BJ (cell line): ENCODE results near the gene ACACB. TPM values are rescaled to one million over a fixed set of nuclear protein-coding genes. Genes with fewer than 3 reads are reported as not detected.

Experiments used
- CTCF ChIA-PET: fragments of 350-600 bp; formaldehyde crosslinking; extraction: SDS; loops from one replicate; lab custom pipeline; 2021; ENCODE audit warnings: antibody characterized with exemption, inconsistent platforms; lab: Yijun Ruan, JAX
- POLR2A ChIA-PET: fragments of 300-600 bp; sonication (Branson Sonifier 250); formaldehyde crosslinking; extraction: SDS; loops from one replicate; lab custom pipeline; 2021; ENCODE audit warnings: antibody characterized with exemption; lab: Charles Lee
- DNase-seq: peaks from one replicate; pipeline ENCODE4 v3.0.0-alpha.2; 2011; ENCODE audit warnings: low read depth
- H3K27me3 ChIP-seq: 2 replicates; pipeline ENCODE4 v1.6.0; 2011; ENCODE audit warnings: low read length; ENCODE audit not compliant: control insufficient read depth, insufficient read depth
- H3K36me3 ChIP-seq: 2 replicates; pipeline ENCODE4 v1.5.1; 2011; ENCODE audit warnings: low read length; ENCODE audit not compliant: control insufficient read depth, insufficient read depth
- H3K4me3 ChIP-seq: 2 replicates; pipeline ENCODE4 v1.5.1; 2011; ENCODE audit warnings: low read depth, mild to moderate bottlenecking, control low read depth, low read length
- polyA plus RNA-seq: library from polyadenylated mRNA; depleted of rRNA; stranded (reverse); fragments of >200 nt; gene quantifications from 2 replicates; pipeline ENCODE4 v1.2.3, GENCODE V29; 2011
- TF ChIP-seq, protein P1 (sequence below): IDR thresholded peaks from 2 replicates; pipeline ENCODE4 v1.5.1; 2011; ENCODE audit warnings: low read depth, mild to moderate bottlenecking, control low read depth, inconsistent platforms, low read length, moderate library complexity; ENCODE audit not compliant: insufficient read depth

ACACB gene
- polyA plus RNA-seq, 1 experiment = 1.7 TPM

DNA sequence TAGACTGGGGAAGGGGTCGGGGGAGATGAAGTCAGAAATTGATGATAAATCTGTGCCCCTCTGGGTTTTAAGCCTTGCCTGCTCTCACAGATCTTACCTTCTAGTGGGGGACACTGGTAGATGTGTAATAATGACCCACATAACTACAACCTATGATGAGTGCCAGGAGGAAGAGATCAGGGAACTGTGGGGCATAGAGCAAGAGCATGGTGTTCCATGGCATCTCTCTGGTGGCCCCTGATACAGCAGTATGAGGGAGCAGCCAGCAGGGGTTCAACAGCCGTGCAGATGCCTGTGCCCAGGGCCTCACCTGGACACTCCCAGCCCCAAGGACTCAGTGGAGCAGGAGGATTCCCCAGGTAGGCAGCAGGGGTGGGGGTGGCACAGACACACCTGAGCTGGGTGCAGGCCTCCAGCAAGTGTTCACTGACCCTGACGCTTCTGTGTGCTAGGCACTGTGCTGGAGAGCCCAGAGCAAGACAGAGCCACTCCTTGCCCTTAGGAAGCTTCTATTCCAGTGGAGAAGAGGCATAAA is 5.0 kb downstream of the ACACB start:
- CTCF ChIA-PET = interaction anchor here (2.2 to 2.3 kb wide), 2 partner anchors 9 kb away, joined by 11 to 17 read pairs; no protein-coding TSS in a partner anchor

DNA sequence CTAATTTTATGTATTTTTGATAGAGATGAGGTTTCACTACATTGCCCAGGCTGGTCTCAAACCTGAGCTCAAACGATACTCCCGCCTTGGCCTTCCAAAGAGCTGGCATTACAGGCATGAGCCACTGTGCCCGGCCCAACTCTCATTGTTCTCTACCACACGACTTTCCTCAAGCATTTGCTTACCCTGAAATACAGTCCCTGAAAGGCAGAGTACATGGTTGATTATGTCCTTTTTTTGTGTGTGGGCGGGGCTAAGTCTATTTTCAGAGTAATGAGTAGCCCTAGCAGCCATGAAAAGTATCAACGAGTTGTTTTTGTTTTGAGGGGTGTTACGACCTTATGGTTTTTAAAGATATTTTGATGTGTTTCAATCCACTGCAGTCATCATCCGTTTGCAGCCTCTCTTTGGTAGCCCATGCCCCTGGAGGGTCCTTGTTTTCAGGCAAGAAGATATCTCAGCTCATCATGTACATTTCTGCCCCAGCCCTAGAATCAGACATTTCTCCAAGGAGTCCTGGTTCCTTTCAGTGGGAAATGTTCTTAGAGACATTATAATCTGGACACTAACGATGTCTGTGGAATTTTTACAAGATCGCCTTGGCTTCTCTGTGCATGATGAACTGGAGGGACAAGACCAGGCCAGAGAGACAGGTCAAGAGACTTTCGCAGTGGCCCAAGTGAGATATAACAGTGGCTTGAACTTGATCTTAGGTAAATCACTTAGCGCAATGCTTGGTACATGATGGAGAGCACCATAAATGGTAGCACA is 8.7 kb downstream of the ACACB start:
- POLR2A ChIA-PET = interaction anchor here (0.6 kb wide), 1 partner anchor 13 kb away, joined by 3 read pairs; no protein-coding TSS in a partner anchor
- DNase-seq = no peak
- no peak overlapping the region for H3K4me3 ChIP-seq
- H3K27me3 ChIP-seq = no peaks in the 10 kb centered on the region
- TF ChIP-seq, protein P1, sequence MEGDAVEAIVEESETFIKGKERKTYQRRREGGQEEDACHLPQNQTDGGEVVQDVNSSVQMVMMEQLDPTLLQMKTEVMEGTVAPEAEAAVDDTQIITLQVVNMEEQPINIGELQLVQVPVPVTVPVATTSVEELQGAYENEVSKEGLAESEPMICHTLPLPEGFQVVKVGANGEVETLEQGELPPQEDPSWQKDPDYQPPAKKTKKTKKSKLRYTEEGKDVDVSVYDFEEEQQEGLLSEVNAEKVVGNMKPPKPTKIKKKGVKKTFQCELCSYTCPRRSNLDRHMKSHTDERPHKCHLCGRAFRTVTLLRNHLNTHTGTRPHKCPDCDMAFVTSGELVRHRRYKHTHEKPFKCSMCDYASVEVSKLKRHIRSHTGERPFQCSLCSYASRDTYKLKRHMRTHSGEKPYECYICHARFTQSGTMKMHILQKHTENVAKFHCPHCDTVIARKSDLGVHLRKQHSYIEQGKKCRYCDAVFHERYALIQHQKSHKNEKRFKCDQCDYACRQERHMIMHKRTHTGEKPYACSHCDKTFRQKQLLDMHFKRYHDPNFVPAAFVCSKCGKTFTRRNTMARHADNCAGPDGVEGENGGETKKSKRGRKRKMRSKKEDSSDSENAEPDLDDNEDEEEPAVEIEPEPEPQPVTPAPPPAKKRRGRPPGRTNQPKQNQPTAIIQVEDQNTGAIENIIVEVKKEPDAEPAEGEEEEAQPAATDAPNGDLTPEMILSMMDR = no peak
- CTCF ChIA-PET = interaction anchor here (1.0 kb wide), 1 partner anchor 9 kb away, joined by 3 read pairs; no protein-coding TSS in a partner anchor
- no peaks in the 10 kb centered on the region for H3K36me3 ChIP-seq

More for the DNA sequence above, 5.0 kb downstream of the ACACB start:
- H3K36me3 ChIP-seq = no peaks in the 10 kb centered on the region
- no peak for DNase-seq
- POLR2A ChIA-PET = no interaction called here
- H3K4me3 ChIP-seq = no peak overlapping the region
- TF ChIP-seq, protein P1 = no peak
- no peaks in the 10 kb centered on the region for H3K27me3 ChIP-seq

DNA sequence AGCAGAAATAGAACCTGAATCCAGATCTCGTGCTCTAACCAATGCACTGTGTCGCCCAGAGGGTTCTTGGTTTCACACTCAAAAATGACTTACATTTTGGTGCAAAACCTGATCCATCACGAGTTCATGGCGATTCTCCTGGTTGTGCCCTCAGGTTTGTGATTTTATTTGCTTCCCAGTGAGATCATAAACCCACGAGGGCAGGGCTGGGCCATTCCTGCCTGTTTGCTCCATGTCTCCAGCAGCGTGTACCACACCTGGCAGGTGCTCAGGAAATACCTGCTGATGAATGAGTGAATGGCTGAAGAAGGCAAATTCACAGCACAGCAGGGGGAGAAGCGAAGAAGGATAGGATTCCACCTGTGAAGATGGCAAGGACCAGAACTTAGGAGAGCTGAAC is 9.4 kb downstream of the ACACB start:
- DNase-seq = no peak
- Histone ChIP-seq H3K36me3 (no peaks in the 10 kb centered on the region), H3K4me3 (no peak overlapping the region), H3K27me3 (no peaks in the 10 kb centered on the region)
- CTCF ChIA-PET = interaction anchor here (1.0 kb wide), 1 partner anchor 9 kb away, joined by 3 read pairs; no protein-coding TSS in a partner anchor
- TF ChIP-seq, protein P1 = no peak
- POLR2A ChIA-PET = no interaction called here

DNA sequence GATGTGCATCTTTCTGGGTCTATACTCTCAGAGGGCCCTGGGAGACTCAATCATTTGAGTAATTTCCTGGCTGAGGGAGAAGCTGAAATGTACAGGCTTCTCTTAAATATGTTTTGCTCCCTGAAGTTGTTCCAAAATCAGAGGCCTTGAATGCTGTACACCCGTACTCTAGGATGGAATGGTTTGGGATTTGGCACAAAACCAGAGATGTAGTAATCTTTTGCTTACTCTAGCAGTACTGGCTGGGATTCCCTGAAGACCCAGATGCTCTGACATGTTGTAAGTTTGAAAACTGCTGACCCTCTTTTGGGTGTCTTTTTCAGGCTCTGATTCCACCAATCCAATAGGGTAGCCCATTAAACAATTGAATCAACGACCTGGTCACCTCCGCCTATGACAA is 10.4 kb downstream of the ACACB start:
- ChIA-PET POLR2A (no interaction called here), CTCF (interaction anchor here (2.2 kb wide), 1 partner anchor 15 kb away, joined by 7 read pairs; no protein-coding TSS in a partner anchor)
- TF ChIP-seq, protein P1 = no peak
- DNase-seq = no peak
- Histone ChIP-seq H3K36me3 (no peaks in the 10 kb centered on the region), H3K27me3 (no peaks in the 10 kb centered on the region), H3K4me3 (no peak overlapping the region)

DNA sequence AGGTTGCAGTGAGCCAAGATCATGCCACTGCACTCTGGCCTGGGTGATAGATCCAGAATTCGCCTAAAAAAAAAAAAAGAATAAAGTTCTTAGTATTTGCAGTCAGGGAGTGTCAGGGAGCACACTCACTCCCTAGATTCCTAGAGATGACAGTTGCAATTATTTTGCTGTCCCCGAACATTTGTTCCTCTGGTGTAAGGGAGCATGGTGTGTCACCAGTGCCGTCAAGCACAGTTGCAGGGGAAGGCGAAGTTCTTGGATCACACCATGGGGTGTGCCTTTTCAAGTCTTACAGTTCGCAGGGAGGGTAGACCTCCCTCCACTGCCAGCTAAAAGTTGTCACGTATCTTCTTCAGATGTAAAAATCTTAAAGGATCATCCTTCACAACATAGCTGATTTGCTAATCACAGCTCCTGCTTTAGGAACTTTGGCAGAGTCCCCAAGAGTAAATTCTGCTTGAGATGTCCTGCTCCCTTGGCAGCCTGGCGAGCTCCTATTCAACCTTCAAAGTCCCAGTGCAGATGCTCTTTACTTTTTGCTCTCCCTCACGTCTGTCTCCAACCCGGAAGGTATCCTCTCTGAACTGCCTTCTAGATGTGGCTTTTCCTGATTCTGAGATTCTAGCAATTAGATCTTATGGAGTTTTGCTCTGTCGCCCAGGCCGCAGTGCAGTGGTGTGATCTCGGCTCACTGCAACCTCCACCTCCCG is 11.3 kb downstream of the ACACB start:
- H3K36me3 ChIP-seq = no peaks in the 10 kb centered on the region
- CTCF ChIA-PET = interaction anchor here (2.2 kb wide), 1 partner anchor 16 kb away, joined by 7 read pairs; no protein-coding TSS in a partner anchor
- POLR2A ChIA-PET = no interaction called here
- H3K4me3 ChIP-seq = no peak overlapping the region
- DNase-seq = no peak
- TF ChIP-seq, protein P1 = no peak
- no peaks in the 10 kb centered on the region for H3K27me3 ChIP-seq
